H1 (cell line): ENCODE measurements around the gene CENPB. TPM values are rescaled to one million over a fixed set of nuclear protein-coding genes. Genes with fewer than 3 reads are reported as not detected.

Experiments used
- JUN ChIP-seq: IDR thresholded peaks from 2 replicates; pipeline ENCODE4 v1.6.1; 2011; ENCODE audit warnings: low read depth, mild to moderate bottlenecking, improper control_type of control experiment, low read length
- RBBP5 ChIP-seq: IDR thresholded peaks from 2 replicates; pipeline ENCODE4 v1.7.1; 2012; ENCODE audit warnings: low read depth, mild to moderate bottlenecking, inconsistent platforms, low read length, moderate library complexity, borderline replicate concordance
- TCF12 ChIP-seq: IDR thresholded peaks from 2 replicates; pipeline ENCODE4 v1.6.1; 2011; ENCODE audit warnings: low read depth, mild to moderate bottlenecking, low read length
- ZNF274 ChIP-seq: IDR thresholded peaks from 2 replicates; pipeline ENCODE4 v1.7.0; 2012; ENCODE audit warnings: low read length, borderline replicate concordance; ENCODE audit errors: extremely low read depth
- polyA plus RNA-seq, 7 experiments: library from polyadenylated mRNA; depleted of rRNA in 3 of 7; stranded (reverse) in 5 of 7; unstranded in 2 of 7; fragments of >200 nt in 5 of 7; fragments of 200-250 nt in 2 of 7; gene quantifications; 1 replicate in 5 of 7; 2 replicates in 1 of 7; 4 replicates in 1 of 7; pipeline versions ENCODE4 v1.2.1 to v1.2.3, GENCODE V29; 2011 to 2013; ENCODE audit warnings: missing spikeins in 2 of 7, mixed read lengths in 2 of 7
- total RNA-seq: library from RNA; stranded (reverse); fragmentation: NEBNext Ultra II Directional; extraction: Animal tissue kit (Norgen Biotek cat#: 25700); gene quantifications from 2 replicates; pipeline ENCODE4 v1.2.1, GENCODE V29; 2021
- TF ChIP-seq, protein P1 (sequence below): IDR thresholded peaks from 2 replicates; pipeline ENCODE4 v1.6.1; 2012; ENCODE audit warnings: inconsistent platforms

The CENPB gene
- total and polyA plus RNA-seq, 2 of the 8 experiments (the other 6 are each of a cell fraction or from before 2014, with no cell fraction given): 17.7 to 51.6 TPM

DNA sequence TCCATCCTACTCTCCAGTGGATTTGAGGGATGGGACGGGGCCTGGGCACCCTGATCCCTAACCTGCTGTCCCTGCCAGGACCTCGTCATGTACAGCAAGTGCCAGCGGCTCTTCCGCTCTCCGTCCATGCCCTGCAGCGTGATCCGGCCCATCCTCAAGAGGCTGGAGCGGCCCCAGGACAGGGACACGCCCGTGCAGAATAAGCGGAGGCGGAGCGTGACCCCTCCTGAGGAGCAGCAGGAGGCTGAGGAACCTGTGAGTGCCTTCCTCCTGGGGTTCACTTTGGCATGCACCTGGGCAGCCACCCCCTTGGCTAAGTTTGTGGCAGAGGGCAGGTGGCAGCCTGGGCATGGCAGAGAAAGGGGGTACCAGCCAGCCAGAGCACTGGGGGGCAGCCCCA lies 15.3 kb upstream of the CENPB start (continued):
- TF ChIP-seq TCF12 (no peak), JUN (no peak), ZNF274 (no peak), RBBP5 (no peak)
- TF ChIP-seq, protein P1, sequence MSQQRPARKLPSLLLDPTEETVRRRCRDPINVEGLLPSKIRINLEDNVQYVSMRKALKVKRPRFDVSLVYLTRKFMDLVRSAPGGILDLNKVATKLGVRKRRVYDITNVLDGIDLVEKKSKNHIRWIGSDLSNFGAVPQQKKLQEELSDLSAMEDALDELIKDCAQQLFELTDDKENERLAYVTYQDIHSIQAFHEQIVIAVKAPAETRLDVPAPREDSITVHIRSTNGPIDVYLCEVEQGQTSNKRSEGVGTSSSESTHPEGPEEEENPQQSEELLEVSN: no peak
